ENCODE results near the gene MAPRE3.

DNA sequence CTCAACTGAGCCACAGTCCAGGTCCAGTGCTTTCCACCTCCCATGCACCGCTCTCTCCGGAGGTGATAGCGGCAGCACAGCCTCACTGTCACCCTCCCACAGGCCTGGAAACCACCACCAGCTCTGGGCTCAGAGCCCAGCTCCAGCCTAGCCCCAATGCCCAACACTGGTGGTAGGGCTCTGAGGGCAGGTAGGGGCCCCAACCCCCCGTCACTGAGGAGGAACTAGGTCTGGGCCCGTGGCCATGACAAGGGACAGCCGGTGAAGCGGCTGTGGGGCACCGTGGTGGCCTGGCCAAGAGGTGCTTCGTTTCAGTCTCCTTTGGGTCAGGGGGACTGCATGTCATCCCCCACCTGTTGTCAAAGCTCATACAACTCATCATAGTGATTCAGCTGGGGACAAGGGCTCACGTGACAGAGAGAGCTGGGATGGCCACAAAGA is 56.8 kb downstream of the MAPRE3 start:
- no peak for TF ChIP-seq EZH2 (IDR thresholded peaks at IDR 0.05; ENCODE audit: insufficient read depth, low read length)
- TF ChIP-seq, protein P1, sequence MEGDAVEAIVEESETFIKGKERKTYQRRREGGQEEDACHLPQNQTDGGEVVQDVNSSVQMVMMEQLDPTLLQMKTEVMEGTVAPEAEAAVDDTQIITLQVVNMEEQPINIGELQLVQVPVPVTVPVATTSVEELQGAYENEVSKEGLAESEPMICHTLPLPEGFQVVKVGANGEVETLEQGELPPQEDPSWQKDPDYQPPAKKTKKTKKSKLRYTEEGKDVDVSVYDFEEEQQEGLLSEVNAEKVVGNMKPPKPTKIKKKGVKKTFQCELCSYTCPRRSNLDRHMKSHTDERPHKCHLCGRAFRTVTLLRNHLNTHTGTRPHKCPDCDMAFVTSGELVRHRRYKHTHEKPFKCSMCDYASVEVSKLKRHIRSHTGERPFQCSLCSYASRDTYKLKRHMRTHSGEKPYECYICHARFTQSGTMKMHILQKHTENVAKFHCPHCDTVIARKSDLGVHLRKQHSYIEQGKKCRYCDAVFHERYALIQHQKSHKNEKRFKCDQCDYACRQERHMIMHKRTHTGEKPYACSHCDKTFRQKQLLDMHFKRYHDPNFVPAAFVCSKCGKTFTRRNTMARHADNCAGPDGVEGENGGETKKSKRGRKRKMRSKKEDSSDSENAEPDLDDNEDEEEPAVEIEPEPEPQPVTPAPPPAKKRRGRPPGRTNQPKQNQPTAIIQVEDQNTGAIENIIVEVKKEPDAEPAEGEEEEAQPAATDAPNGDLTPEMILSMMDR (IDR thresholded peaks at IDR 0.05; ENCODE audit: insufficient read depth, low read depth, low read length) = no peak
